ENCODE results near the gene RMDN2.
"Not testable (repeated sequence)": the region's sequence is repeated elsewhere in the genome, so short reads cannot be mapped to it uniquely, and the experiment has no call there.

The RMDN2 gene

DNA sequence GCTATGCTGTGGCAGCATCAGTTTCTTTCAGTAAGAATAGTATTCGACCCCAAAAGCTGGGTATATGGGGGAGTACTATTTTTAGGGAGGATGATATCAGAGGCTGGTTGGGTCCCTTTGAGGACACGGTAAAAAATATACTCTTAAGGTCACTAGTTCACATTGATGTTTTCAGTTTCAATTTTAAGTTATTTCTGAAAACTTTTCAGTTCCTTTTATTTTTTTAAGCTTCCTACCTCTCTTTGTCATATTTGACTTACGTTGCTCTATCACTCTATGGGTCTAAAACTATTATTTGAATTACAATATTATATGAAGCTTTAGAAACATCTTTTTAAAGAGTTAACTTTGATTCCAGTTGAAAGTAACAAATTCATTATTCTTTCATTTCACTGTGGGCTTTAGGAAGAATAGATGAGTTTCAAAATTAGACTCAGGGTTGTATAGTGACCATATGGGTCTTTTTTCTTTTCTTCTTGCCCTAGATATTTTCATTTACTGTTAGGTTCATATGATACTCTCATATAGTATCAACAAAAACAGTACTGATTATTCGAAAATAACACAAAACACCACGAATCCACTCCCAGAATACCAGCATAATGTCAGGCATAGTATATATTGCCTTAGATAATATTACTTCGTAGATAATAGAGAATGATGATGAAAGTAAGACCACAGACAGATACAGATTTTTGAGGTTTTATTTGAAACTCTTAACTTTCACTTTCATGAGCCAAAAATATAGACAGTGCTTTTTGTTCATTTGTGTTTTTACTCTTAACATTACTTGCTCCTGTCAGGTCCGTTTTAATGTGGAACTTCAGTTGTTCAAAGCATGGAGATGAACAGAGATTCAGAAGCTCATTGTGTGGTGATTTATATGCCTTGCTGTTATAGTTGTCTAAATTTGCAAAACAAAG is 9.8 kb downstream of the RMDN2 start:
- DNase-seq (ENCODE audit: low read depth): no peak

DNA sequence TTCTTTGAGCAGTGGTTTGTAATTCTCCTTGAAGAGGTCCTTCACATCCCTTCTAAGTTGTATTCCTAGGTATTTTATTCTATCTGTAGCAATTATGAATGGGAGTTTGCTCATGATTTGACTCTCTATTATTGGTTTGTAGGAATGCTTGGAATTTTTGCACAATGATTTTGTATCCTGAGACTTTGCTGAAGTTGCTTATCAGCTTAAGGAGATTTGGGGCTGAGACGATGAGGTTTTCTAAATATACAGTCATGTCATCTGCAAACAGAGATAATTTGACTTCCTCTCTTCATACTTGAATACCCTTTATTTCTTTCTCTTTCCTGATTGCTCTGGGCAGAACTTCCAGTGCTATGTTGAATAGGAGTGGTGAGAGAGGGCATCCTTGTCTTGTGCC is 12.5 kb downstream of the RMDN2 start:
- DNase-seq (ENCODE audit: low read depth): not testable (repeated sequence)

DNA sequence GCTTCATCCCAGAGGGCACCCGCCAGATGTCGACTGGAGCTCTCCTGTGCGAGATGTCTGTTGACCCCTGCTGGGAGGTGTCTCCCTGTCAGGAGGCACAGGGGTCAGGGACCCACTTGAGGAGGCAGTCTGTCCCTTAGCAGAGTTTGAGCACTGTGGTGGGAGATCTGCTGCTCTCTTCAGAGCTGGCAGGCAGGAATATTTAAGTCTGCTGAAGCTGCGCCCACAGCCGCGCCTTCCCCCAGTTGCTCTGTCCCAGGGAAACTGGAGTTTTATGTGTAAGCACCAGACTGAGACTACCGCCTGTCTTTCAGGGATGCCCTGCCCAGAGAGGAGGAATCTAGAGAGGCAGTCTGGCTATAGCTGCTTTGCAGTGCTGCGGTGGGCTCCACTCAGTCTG is 16.2 kb downstream of the RMDN2 start:
- DNase-seq (ENCODE audit: low read depth): not testable (repeated sequence)

DNA sequence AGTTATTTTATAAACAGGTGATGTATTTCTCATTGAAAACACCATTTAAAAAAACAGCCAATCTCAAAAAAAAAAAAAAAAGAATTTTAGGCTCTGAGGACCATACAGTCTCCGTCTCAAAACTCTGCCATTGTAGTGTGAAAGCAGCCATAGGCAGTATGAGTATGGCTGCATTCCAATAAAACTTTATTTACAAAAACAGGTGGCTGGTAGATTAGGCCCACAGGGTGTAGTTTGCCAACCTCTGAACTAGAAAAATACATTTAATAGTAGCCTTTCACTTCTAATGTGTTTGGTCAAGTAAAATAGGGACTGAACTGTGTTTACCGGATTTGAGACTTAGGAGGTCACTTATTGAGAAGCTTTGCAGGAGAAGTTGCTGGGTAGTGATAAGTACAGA is 19.2 kb downstream of the RMDN2 start:
- no peak for DNase-seq (ENCODE audit: low read depth)

DNA sequence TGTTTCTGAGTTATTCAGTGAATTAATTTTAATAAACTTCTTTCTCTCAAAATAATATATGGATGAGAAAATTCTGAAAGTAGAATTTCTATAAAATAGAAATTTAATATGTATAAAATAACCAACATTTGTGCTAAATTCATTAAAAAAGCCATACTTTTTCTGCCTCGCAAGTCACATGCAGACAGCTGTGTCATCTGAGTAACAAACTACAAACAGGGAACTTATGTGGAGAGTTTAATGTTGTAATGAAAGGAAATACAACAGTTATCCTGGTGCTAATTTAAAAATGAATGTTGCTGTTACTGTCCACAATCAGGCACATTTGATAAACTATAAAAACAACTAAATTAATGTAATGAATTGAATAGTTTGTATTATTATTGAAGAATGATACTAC is 22.2 kb downstream of the RMDN2 start:
- DNase-seq (ENCODE audit: low read depth): no peak

DNA sequence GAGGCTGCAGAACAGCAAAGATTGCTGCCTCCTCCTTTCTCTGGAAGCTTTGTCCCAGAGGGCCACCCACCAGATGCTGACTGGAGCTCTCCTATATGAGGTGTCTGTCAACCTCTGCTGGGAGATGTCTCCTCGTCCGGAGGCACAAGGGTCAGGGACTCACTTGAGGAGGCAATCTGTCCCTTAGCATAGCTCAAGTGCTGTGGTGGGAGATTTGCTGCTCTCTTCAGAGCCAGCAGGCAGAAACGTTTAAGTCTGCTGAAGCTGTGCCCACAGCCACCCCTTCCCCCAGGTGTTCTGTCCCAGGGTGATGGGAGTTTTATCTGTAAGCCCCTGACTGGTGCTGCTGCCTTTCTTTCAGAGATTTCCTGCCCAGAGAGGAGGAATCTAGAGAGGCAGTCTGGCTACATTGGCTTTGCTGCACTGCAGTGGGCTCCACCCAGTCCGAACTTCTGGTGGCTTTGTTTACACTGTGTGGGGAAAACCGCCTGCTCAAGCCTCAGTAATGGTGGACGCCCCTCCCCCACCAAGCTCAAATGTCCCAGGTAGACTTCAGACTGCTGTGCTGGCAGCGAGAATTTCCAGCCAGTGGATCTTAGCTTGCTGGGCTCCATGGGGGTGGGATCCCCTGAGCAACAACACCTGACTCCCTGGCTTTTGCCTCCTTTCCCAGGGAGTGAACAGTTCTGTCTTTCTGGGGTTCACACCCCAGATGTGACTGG is 37.1 kb downstream of the RMDN2 start:
- DNase-seq (ENCODE audit: low read depth): not testable (repeated sequence)

DNA sequence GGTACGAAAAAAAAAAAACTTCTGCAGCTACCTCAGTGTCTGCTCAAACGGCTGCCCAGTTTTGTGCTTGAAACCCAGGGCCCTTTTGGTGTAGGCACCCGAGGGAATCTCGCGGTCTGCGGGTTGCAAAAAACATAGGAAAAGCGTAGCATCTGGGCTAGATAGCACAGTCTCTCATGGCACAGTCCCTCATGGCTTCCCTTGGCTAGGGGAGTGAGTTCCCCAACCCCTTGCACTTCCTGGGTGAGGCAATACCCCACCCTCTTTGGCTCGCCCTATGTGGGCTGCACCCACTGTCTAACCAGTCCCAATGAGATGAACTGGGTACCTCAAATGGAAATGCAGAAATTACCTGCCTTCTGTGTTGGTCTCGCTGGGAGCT is 37.6 kb downstream of the RMDN2 start:
- not testable (repeated sequence) for DNase-seq (ENCODE audit: low read depth)

DNA sequence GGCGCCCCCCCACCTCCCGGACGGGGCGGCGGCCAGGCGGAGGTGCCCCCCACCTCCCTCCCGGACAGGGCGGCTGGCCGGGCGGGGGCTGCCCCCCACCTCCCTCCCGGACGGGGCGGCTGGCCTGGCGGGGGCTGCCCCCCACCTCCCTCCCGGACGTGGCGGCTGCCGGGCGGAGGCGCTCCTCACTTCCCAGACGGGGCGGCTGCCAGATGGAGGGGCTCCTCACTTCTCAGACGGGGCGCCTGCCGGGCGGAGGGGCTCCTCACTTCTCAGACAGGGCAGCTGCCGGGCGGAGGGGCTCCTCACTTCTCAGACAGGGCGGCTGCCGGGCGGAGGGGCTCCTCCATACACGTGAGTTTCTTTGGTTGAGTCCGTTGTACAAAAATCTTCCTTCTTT is 38.8 kb downstream of the RMDN2 start:
- not testable (repeated sequence) for DNase-seq (ENCODE audit: low read depth)

DNA sequence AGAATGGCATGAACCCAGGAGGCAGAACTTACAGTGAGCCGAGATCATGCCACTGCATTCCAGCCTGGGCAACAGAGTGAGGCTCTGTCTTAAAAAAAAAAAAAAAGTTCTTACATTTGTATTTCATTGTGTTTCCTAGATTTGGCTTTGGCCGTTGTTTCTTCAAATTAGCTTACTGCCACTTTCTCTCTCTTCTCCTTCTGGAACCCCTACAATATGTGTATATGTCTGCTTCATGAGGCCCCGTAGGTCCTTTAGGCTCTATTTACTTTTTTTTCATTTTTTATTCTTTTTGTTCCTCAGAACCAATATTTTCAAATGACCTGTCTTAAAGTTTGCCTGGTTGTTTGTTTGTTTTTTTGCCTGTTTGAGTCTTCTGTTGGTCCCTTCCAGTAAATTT is 41.2 kb downstream of the RMDN2 start:
- DNase-seq (ENCODE audit: low read depth): no peak

DNA sequence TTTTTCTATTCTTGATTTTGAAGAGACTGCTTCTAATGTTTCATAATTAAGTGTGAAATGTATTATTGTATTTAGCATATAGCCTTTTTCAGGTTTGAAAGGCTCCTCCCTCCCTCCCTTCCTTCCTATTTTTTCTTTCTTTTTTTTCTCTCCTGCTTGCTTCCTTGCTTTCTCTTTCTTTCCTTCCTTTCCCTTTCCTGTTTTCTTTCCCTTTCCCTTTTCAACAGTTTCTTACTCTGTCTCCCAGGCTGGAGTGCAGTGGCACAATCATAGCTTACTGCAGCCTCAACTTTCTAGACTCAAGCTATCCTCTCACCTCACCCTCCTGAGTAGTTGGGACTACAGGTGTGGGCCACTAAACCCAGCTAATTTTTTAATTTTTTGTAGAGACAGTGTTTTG is 44.6 kb downstream of the RMDN2 start:
- no peak for DNase-seq (ENCODE audit: low read depth)

DNA sequence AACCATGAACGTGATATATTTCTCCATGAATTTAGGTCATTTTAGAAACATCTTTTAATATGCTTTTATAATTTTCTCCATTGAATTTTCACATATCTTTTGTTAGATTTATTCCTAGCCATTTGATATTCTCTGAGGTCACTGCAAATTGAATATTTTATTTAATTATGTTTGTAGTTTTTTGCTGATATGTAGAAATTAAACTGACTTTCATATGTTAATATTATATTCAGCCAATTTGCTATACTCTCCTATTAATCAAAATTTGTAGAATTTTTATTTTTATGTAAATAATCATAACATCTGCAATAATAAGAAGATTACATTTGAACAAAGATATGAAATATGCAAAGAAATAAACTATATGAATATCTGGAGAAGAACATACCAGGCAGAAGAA is 46.9 kb downstream of the RMDN2 start:
- no peak for DNase-seq (ENCODE audit: low read depth)

DNA sequence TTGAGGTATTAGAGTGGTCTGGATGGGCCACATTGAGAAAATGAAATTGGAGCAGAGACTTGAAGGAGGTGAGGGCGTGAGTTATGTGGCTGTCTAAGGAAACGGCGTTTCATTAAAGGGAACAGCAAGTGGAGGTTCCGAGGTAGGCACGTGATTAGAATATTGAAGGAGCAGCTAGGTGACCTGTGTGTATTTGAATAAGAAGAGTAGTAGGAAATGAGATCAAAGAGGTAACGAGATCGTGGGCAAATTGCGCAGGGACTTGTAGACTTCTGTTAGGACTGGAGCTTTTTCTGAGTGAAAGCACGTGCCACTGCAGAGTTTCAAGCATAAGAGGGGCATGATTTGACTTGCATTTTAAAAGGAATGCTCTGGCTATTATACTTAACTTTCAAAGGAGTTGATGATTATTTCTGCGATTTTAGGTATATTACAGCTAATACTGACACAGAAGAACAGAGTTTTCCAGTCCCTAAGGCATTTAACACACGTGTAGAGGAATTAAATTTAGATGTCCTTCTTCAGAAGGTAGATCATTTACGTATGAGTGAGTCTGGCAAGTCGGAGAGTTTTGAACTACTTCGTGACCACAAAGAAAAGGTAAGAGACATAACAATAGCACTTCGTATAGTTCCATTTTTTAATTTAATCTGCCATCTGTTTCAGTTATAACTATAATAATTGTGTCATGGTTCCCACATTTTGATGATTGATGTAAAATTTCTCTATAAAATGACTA is 48.7 kb downstream of the RMDN2 start:
- DNase-seq (ENCODE audit: low read depth): no peak

DNA sequence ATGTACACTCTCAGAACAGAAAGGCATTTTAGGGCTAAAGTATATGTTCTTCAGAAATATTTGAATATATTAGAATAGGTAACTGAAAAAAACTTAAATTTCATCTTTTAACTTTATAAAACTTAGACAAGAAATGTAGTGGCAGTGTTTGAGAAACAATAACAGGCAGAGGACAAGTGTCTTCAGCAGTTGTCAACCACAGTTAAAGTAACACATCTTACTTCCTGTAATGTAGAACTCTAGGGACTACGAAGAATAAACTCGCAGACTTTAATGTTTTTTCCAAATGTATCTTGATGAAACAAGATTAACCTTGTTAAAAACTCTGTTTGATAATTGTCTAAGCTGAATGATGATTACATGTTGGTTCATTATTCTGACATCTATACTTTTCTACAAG is 50.7 kb downstream of the RMDN2 start:
- DNase-seq (ENCODE audit: low read depth): no peak

DNA sequence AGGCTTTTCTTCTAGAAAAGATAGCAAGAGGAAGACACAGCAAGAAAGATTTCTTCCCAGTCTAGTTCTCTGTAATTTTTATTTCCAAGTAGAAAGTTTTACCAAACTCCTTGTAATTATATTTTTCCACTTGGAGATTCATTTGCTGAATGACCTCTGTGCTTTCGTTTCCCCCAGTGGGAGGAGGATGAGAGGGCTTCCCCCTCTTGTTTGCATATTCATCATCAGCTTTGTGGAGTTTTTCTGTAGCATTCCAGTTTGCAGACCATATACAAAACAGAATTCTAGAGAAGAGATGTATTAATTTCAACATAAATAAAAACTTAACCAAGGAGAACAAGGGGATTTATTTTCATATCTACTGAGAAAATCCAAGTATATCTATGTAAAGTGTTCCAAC is 51.3 kb downstream of the RMDN2 start:
- DNase-seq (ENCODE audit: low read depth): no peak

DNA sequence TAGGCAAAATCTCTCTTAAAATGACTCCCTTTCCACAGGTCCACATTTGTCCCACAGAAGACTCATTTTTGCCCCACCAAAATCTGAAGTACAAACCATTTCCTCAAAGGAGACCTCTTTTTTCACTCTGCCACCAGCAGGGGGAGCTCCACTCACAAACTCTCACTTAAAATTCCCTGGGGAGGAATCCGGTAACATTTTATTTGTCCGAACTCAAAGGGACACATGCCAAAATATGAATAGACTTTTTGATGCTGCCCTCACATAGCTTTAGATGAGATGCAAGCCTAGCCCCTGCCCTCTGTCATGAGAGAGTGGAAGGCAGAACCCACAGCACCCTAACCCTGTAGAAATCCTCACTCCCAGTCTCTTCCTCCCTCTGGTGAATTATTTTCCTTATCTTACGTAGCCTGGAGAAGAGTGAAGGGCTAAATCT is 57.1 kb downstream of the RMDN2 start:
- DNase-seq (ENCODE audit: low read depth): peak; percentile 33

DNA sequence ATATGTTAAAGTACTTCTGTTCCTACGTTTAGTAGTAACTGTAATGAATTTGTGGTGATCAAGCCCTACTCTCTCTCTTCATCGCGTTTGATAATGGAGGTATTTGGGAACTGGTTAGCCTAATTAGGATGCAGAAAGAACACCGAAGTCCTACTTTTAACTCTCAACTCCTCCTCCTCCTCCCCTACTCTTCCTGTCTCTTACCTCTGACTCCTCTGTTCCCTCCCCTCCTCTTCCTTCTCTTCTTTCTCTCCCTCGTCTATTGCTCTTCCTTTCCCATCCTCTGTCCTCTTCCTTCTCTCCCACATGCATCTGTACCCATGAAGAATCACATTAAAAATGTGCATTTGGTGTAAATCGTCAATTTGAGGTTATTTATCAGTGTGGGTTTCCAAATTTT is 57.8 kb downstream of the RMDN2 start:
- DNase-seq (ENCODE audit: low read depth): no peak

DNA sequence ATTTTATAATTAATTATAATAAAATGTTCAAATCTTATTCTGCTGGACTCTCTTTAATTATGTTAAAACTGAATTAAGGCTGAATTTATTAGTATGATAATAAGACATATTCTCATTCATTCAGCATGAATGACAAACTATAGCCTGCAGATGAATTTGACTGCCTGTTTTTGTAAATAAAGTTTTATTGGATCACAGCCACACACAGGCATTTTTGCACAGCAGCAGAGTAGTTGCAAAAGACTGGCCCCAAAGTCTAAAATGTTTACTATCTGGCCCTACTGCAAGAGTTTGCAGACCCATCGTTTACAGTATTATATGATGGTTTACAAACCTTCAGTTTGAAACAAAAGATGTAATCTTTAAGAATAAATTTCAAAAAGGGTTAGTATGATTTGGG is 58.6 kb downstream of the RMDN2 start:
- no peak for DNase-seq (ENCODE audit: low read depth)

DNA sequence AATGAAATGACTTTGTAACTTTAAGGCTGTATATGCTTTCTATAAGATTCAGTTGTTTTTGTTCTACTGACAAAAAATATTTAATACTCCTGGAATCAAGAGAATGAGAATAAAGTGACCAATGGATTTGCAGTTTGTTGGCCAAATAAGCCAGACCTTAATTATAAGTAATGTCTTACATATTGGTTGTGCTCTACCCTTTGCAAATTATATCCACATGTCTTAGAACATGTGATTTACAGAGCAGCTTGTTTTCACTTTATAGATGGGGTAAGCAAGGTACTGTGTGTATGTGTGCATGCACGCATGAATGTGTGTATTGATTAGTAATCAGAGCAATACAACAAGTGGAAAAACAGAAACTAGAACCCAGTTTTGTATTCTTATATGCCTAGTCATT is 59.1 kb downstream of the RMDN2 start:
- no peak for DNase-seq (ENCODE audit: low read depth)

DNA sequence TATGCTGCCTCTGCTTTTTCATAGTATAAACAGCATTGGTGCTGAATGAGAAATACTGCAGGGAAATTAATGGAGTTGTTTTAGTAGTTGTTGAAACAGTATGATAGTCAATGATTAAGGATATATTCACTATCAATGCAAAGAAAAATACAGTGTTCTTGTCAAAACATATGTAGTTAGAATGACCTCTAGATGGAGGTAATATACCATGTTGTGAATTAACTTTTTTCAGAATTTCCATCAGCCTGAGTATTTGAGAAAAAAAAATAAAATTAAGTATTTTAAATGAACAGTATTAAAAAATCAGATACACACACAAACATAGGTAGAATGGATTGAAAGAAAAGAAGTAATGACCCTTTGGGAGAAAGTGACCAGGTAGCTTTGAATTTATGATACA is 59.5 kb downstream of the RMDN2 start:
- DNase-seq (ENCODE audit: low read depth): no peak

DNA sequence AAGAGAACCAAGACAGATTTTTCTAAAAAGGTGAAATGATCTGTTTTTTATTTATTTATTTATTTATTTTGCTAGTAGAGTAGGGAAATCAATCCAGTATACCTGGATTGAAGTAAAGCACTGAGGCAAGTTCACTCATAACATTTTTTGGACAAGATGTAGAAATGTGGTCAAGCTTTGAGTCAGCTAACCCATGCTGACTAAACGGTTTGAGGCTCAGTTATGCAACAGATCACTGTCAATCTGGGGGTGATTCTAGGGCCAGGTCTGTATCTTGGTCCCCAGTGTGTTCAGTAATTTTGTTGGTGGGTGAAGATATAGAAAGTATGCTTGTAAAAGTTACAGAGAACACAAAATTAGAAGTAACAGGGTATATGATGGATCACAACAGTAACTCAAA is 60.2 kb downstream of the RMDN2 start:
- DNase-seq (ENCODE audit: low read depth): no peak

DNA sequence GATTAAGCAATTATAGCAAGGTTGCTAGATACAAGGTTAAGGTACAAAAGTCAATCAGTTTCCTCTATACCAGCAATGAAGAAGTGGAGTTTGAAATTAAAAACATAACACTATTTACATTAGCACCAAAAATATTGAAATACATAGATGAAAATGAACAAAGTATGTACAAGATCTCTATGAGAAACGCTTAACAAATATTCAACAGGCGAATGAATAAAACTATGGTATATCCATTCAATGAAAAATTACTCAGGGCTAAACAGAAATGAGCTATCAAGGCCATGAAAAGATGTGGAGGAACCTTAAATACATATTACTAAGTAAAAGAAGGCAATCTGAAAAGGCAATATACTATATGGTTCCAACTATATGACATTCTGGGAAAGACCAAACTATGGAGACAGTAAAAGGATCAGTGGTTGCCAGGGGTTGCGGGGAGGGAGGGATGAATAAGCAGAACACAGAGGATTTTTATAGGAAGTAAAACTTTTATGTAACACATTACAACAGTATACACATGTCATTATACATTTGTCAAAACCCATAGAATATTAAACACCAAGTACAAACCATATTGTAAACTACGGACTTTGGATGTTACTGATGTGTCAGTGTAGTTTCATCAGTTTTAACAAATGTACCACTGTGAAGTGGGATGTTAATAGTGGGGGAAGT is 62.1 kb downstream of the RMDN2 start:
- DNase-seq (ENCODE audit: low read depth): no peak

DNA sequence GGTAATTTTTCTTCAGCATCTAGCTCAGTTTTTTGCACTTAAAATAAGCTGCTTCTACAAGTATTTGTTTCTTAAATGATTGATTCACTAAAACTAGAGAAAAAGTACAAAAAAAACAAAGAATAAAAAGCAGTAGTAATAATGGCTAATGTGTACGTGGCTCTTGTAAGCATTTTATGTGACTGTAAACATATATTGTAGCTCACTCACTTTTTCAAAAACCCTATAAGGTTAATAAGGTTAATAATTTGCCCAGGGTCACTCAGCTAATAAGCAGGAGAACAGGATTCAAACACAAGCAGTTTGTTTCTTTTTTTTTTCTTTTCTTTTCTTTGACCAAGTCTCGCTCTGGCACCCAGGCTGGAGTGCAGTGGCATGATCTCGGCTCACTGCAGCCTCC is 67.5 kb downstream of the RMDN2 start:
- DNase-seq (ENCODE audit: low read depth): no peak

Data from stimulated activated CD4-positive, alpha-beta T cell treated with anti-CD3 and anti-CD28 coated beads, Interleukin-2, amount 100 ng/mL, for 4 hours (primary cell).